ENCODE results near the gene ZNF865.

ZNF865 gene

GRCh38 chr19:55663846-55664536 lies 58.5 kb downstream of the ZNF865 start:
- no peak for DNase-seq

GRCh38 chr19:55666343-55667005 lies 61.0 kb downstream of the ZNF865 start:
- no peak for DNase-seq
